GM18951 (cell line): ENCODE measurements around the gene PFDN6.

Experiments used
- POLR2A ChIP-seq: IDR thresholded peaks from 4 replicates; pipeline ENCODE4 v1.6.1; 2011; ENCODE audit warnings: mild to moderate bottlenecking; ENCODE audit not compliant: insufficient read length, insufficient read depth; ENCODE audit errors: extremely low read depth
- in situ Hi-C: fragments of 300-500 bp; cut with MboI; formaldehyde crosslinking; loops from one replicate; pipeline ENCODE4 v1.12.0; 2022; ENCODE audit warnings: low sequenced_read_pairs, mixed read lengths, inconsistent platforms; ENCODE audit not compliant: unreplicated experiment

The PFDN6 gene

GRCh38 chr6:33321227-33321626, 31.8 kb downstream of the PFDN6 start:
- TF ChIP-seq POLR2A = no peak
- in situ Hi-C loops = no loop called here

GRCh38 chr6:33323623-33323948, 34.2 kb downstream of the PFDN6 start:
- TF ChIP-seq POLR2A = no peak
- in situ Hi-C loops = no loop called here

- in situ Hi-C loops = no loop called here
- no peak for TF ChIP-seq POLR2A
These were observed 34.7 kb downstream of the PFDN6 start for GRCh38 chr6:33324125-33324524.

GRCh38 chr6:33329058-33329457, 39.7 kb downstream of the PFDN6 start:
- TF ChIP-seq POLR2A = no peak
- in situ Hi-C loops = no loop called here

GRCh38 chr6:33330736-33331135, 41.3 kb downstream of the PFDN6 start:
- in situ Hi-C loops = no loop called here
- TF ChIP-seq POLR2A = no peak

GRCh38 chr6:33333666-33334065, 44.3 kb downstream of the PFDN6 start:
- in situ Hi-C loops = no loop called here
- no peak for TF ChIP-seq POLR2A

- no peak for TF ChIP-seq POLR2A
- in situ Hi-C loops = no loop called here
These were observed 46.5 kb downstream of the PFDN6 start for GRCh38 chr6:33335916-33336315.

GRCh38 chr6:33336495-33336894, 47.1 kb downstream of the PFDN6 start:
- TF ChIP-seq POLR2A = no peak
- in situ Hi-C loops = no loop called here

- in situ Hi-C loops = no loop called here
- no peak for TF ChIP-seq POLR2A
These were observed 49.8 kb downstream of the PFDN6 start for GRCh38 chr6:33339193-33339592.
